GM18870 (cell line): ENCODE measurements around the gene SLC2A4RG.
"Not testable (repeated sequence)": the region's sequence is repeated elsewhere in the genome, so short reads cannot be mapped to it uniquely, and the experiment has no call there.

Experiments
- ATAC-seq: cut with Tn5 transposase; IDR thresholded peaks from one replicate; pipeline ENCODE4 v1.9.1; 2021; ENCODE audit warnings: moderate library complexity; ENCODE audit not compliant: unreplicated experiment

SLC2A4RG gene

DNA sequence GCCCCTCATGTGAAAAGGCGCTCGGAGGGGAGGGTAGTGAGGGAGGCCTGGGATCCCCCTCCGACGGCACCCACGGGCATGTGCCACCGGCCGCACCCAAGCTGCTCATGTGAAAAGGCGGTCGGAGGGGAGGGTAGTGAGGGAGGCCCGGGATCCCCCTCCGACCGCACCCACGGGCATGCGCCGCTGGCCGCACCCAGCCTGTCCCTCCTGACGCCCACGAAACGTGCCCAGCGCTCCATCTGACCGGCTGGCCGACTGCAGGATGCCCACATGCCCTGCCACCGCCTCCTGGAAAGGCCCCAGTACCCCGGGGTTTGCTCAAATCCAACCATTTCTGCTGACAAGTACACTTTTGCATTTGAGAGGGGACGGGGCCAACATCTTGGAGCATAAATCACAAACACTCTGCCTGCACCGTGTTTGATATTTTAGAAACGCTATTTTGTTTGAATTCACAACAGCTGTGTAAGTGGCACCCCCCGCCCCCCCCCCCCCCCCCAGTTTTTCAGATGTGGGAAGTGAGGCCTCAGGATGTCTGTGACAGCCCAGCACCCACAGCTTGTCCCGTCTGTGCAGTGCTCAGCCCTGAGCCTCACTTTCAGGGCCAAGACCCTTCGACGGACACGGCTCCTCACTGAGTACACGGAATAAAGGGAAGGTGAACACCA is 34.1 kb downstream of the SLC2A4RG start:
- ATAC-seq: no peak

DNA sequence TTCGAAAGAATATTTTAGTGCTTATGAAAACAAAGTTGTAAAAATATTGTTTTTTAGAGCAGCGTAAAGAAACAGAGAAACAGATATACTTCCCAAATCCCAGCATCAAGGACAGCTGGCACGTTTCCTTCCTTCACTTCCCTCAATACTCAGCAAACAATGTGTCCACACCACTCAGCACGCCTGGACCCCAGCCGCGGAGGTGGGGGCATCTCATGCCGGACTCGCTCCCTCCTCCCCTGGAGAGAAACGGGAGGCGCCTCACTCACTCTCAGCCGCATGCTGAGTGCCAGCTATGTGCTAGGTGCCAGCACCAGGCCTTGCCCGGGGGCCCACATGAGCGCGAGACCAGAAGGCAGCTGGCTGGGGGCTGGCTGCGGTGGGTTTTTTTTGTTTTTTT is 34.7 kb downstream of the SLC2A4RG start:
- no peak for ATAC-seq

DNA sequence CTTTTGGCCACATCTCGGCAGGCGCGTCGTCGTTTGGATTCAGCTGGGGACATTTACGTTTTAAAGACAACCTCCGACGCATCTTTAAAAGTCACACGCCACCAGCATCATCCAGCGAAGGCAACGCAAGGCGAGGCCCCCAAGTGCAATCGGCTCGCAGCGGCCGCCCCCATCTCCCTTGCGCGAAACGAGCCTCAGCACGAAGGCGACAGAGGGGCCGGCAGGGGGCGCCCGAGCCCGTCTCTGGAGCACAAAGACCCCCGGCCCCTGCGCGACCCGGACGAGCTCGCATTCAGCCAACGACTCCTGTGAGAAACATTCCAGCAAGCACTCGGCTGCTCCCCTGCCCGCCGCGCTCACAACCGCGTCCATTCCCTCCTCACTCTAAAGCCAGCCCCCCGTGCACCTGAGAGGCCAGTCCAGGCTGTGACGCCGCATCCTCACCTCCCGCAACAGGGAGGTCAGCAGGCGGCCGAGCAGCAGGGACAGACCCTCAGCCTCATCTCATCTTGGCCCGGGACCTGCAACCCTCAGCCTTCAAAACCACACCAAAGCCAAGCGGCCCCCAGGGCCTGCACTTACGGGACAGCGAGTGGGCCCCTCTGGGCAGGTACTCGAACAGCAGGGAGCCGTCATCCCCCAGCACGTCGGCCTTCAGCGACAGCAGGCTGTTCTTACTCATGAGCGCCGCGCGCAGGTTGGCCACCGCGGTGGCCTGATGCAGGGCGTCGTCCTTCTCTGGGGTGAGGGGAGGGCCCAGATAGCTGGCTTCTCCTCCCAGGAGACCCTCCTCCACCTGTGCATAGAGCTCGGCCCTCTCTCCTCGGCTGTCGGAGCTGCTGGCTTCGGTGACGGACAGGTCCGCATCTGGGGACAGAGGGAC is 35.8 kb downstream of the SLC2A4RG start:
- ATAC-seq: no peak

DNA sequence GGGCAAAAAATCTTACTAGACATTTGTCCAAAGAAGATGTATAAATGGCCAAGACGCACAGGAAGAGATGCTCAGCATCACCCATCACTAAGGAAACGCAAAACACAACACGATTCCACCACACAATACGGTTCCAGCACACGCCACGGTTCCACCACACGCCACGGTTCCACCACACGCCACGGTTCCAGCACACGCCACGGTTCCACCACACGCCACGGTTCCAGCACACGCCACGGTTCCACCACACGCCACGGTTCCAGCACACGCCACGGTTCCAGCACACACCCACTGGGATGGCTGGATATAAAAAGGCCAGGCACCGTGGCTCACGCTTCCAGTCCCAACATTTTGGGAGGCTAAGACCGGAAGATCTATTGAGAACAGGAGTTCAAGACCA is 37.3 kb downstream of the SLC2A4RG start:
- not testable (repeated sequence) for ATAC-seq

DNA sequence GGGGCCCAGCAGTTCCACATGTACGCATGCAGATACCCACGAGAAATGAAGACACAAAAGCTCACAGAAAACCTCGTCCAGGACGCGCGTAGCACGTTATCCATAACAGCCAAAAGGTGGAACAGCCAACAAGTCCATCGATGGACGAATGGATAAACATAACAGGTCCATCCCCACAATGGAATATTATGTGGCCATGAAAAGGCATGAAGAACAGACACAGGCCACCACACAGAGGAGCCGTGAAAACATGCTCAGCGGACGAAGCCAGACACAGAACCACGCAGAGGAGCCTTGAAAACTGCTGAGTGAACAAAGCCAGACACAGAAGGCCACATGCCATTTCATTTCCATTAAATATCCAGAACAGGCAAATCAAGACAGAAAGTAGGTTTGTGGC is 38.0 kb downstream of the SLC2A4RG start:
- no peak for ATAC-seq

DNA sequence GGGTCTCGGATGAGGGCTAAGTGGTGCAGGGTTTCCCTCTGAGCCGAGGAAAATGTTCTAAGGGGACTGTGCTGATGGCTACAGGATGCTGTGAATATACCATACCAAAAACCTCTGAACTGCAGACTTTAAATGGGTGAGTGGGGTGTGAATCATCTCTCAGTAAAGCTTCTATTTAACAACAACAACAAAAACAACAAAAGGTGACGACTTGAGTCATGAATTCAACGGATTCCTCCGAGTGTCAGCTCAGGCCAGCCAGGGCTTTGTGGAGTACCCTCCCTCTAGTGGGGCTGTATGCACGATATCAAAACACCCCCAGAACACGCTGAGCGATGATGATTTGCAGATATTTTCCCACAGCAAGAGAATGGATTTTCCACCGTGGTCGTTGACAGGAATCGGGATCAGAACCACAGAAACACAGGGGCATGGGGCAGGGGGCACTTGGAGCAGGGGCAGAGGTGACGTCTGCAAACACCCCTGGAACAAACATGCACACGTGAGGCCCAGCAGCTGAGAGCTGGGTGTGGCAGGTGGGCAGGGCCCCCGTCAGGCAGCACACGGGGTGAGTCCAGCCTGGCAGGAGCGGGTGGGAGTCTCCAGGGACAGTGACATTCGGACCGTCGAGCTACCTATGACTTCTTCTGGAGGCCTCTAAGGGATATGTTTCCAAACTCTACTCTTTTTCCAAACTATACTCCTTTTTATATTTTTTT is 38.6 kb downstream of the SLC2A4RG start:
- ATAC-seq: no peak

DNA sequence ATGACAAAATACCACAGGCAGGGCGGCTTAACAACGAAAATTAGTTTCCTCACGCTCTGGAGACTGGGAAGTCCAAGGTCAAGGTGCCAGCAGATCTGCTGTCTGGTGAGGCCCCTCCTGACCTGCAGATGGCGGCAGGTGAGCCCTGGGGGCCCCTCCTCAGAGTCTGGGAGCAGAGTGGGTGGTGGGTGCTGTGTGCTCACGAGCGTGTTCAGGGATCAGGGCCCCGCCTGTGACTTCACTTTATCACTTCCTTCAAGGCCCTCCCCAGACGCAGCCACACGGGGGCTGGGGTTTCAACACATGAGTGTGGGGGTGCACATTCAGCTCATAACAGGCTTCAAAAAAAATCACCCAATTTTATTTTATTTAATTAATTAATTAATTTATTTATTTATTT is 39.3 kb downstream of the SLC2A4RG start:
- no peak for ATAC-seq

DNA sequence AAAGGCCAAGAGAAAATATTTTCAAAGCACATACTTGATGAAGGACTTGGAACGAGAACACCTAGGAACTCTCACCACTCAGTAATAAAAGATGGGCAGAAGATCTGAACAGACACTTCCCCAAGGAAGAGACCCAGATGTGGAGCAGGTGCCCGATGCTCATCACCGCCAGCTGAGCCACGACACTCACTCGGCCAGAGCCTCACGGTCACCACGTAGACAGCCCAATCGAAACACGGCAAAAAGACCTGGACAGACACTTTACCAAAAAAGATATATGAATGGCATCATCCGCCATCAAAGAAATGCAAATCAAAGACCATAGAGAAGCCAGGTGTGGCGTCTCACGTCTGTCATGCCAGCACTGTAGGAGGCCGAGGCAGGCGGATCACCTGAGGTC is 41.6 kb downstream of the SLC2A4RG start:
- no peak for ATAC-seq

DNA sequence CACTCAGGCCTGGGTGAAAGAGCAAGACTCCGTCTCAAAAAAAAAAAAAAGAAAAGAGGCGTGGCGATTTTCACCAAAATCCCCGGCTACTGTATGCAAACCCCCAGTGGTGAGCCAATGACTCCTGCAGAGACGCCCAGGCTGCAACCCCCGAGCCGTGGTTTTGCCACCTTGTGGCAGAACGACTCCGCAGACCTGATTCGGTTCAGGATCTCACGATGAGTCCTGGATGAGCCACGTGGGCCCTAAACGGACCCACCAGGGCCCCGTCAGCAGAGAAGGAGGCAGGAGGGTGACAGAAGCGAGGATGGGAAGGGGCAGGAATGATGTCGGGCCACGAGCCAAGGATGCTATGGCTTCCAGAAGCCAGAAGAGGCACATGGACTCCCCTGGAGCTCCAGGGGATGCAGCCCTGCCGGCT is 42.5 kb downstream of the SLC2A4RG start:
- ATAC-seq: no peak

DNA sequence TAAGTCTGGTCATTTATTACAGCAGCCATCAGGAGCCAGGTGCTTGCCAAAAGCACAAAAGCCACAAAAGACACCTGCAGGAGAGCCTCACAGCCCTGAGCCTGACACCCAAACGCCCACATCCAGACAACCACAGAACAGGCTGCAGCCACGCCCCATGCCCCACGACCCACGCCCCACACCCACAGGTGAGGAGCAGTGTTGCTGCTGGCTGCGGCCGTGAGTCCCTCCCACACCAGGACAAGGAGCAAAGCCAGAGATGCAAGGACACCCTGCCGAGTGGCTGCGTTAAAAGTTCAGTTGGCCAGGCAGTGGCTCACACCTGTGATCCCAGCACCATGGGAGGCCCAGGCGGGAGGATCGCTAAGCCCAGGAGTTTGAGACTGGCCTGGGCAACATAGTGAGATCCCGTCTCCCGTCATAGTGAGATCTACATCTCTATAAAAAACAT is 43.0 kb downstream of the SLC2A4RG start:
- no peak for ATAC-seq

DNA sequence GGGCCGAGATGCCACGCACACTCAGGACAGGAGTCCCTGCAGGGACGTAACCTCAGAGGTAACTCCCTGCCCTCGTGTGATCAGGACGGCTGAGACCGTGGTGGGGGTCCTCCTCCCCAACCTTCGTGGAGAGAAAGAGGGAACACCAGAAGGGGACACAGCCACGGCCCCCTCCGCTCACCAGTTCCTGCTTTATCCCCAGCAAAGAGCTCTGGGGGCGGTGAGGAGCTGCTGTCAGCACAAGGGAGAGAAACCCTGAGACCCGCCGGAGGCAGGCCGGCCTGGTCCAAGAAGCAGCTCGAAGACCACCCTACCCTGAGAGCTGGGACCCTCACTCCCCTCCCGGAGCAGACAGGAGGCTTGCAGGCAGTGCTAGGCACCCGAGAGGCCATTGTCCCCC is 44.4 kb downstream of the SLC2A4RG start:
- ATAC-seq: no peak

DNA sequence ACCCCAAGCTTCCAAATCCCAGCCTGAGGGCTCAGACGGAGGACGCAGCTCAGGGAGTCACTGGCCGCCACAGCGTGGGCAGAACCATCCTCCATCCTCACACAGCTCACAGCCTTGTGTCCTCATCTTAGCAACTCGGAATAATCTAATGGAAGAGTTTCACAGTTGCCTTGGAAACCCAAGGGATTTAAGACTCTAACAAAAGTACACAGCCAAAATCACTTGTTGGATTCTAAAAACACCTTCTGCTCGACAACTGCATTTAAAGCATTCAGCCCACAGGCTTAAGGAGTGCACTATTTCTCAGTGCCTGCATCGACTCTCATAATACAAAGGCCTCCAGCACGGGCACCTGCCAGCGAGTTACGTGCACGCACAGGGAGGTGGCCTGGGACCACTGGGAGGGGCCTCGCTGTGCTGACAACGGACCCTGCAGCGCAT is 46.1 kb downstream of the SLC2A4RG start:
- ATAC-seq: no peak

DNA sequence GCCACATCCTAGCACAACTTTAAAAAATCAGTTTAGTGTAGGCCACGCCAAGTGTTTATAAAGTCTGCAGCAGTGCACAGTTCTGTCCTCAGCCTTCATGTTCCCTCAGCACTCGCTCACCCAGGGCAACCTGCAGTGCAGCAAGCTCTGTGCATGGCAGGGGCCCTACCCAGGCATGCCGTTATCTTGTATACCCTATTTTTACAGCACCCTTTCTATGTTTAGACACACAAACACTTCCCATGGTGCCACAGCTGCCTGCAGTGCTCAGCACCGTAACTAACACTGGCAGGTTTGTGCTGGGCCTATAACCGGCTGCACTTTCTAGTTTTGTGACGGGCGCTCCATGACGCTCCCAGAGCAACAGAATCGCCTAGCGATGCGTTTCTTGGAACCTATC is 47.7 kb downstream of the SLC2A4RG start:
- no peak for ATAC-seq

DNA sequence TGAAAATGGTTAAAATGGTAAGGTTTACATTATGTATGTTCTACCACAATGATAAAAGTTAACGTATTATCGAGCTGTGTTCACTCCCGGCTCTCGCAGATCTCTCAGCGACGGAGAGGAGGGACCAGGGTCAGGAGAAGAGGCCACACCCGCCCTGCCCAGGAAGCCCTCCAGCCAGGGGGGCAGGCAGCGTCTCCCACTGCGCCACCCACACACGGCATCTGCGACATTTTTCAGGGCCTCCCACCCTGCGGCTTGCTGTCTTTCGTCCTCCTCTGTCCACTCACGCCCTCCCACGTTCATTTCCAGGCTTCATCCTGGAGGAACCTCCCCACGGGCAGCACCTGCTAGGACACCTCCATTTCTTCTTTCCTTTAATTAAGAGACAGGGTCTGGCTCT is 48.2 kb downstream of the SLC2A4RG start:
- ATAC-seq: no peak

DNA sequence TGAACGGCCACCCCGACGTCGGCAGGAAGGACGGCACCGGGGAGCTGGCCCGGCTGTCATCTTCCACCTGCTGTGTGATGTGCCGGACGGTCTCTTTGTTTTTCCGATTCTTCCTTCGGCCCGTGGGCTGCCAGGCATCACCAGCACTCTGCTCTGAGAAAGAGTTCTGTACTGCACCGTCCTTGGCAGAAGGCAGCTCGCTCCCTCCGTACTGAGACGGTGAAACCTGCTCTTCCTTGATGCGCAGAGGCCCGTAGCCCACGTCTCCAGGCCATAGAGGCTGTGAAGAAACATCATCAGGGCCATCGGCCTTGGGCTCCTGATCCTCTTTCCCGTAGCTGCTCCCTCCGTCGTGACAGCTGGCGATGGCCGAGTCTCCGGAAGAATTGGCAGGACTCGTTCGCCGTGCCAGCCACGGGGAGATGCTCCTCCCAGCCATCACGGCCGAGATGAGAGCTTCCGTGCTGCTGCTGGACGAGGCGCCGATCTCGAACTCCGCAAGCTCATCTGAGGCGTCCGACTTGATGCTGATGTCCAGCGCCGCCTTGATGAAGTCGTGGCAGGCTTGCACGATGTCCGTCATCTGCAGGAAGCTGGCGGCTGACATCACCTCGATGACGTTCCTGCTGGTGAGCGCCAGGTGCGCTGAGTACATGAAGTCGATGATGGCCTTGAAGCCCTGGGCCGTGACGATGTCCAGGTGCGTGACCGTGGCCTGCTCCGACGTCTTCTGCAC is 50.4 kb downstream of the SLC2A4RG start:
- no peak for ATAC-seq

DNA sequence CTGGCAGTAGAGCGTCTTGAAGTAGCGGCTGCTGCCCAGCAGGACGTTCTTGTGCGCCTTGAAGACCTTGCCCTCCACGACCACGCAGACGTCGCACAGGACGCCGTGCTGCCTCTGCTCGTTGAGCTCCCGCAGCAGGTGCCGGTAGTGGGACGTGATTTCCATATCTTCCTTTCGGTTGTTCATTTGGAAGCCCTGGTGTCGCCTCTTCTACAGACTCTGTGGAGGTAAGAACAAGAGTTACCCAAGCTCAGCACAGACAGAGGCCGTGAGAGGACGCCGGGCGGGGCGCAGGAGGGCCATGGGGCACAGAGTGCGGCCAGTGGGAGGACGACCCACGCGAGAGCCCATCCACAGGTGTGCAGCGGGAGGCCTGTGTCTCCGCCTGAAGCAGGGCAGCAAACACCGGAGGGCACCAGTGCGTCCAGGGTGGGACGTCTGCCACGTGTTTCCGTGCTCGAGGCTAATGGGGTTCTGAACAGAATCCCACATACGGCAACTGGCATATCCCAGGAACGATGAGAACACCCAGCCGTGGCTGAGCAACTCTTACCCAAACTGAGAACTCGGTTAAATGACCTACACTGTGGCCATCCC is 51.1 kb downstream of the SLC2A4RG start:
- no peak for ATAC-seq

DNA sequence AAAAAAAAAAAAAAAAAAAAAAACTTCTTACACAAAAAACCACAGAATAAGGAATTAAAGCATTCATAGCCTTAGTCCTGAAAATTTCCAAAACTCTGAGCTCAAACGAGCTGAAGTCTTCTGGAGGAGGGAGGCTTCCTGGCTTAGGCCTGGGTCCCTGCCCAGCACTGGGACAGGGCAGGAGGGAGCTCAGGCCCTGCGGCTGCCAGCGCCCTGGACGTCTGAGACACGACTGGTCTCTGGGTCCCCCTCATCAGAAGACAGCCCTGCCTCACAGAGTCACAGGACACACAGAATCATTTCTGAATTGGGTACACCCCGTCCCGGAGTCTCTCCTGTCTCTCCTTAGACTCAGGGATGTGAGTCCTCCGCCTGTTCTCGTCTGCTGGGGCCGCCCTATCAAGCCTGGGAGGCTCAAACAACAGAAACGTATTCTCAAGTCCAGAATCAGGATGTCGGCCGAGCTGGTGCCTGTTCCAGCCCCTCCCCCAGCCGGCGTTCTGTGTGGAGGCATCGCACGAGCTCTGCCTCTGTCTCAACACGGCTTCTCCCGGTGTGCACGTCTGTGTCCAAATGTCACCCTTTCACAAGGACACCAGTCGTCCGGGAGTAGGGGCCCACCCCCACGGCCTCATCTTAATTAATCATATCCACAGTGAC is 52.1 kb downstream of the SLC2A4RG start:
- no peak for ATAC-seq

DNA sequence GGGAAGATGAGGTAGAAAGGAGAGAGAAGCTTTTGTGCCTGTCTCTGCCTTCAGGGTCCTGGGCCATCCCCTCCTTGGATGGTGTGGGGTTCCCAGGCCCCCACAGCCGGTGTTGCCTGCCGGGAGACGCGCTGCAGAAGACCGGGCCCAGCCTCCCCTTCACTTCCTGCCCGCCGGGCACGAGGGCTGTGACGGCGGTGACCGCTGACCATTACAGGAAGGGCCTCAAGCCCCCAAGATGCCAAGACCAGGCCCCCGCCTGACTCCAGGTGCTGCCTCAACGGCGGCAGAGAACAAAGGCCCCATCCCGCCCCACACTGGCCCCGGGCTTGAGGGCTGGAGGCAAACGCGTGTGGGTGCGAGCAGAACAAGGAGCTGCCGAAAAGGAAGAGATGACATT is 53.3 kb downstream of the SLC2A4RG start:
- ATAC-seq: no peak
